ENCODE data around the gene UBTD1.
"Not testable (repeated sequence)": the region's sequence is repeated elsewhere in the genome, so short reads cannot be mapped to it uniquely, and the experiment has no call there.

Gene UBTD1

GRCh38 chr10:97522071-97522470, 23.3 kb downstream of the UBTD1 start:
- Histone ChIP-seq H3K9me3 (ENCODE audit: insufficient read depth, low read length) (no peaks in the 10 kb centered on the region), H3K27me3 (ENCODE audit: insufficient read depth, insufficient read length) (no peaks in the 10 kb centered on the region), H3K9ac (ENCODE audit: insufficient read length, low read depth) (no peak overlapping the region), H3K36me3 (ENCODE audit: insufficient read depth, insufficient read length, low read length) (no peaks in the 10 kb centered on the region), H3K4me3 (ENCODE audit: insufficient read length, low read depth) (no peak overlapping the region), H3K4me1 (ENCODE audit: insufficient read depth, insufficient read length) (peaks cover 13% of the 10 kb centered on the region)
- TF ChIP-seq YY1 (IDR thresholded peaks at IDR 0.05; ENCODE audit: insufficient read depth, insufficient read length): no peak
- no peak for TF ChIP-seq SUZ12 (IDR thresholded peaks at IDR 0.05; ENCODE audit: extremely low read depth, insufficient read depth, insufficient read length)
- TF ChIP-seq ZNF274 (IDR thresholded peaks at IDR 0.05; ENCODE audit: low read depth, low read length): no peak
- no peak for DNase-seq (ENCODE audit: low read depth, low spot score)

- Histone ChIP-seq H3K9ac (ENCODE audit: insufficient read length, low read depth) (no peak overlapping the region), H3K27me3 (ENCODE audit: insufficient read depth, insufficient read length) (no peaks in the 10 kb centered on the region), H3K9me3 (ENCODE audit: insufficient read depth, low read length) (no peaks in the 10 kb centered on the region), H3K4me1 (ENCODE audit: insufficient read depth, insufficient read length) (peaks cover 8% of the 10 kb centered on the region), H3K36me3 (ENCODE audit: insufficient read depth, insufficient read length, low read length) (no peaks in the 10 kb centered on the region), H3K4me3 (ENCODE audit: insufficient read length, low read depth) (no peak overlapping the region)
- TF ChIP-seq ZNF274 (IDR thresholded peaks at IDR 0.05; ENCODE audit: low read depth, low read length): no peak
- no peak for TF ChIP-seq SUZ12 (IDR thresholded peaks at IDR 0.05; ENCODE audit: extremely low read depth, insufficient read depth, insufficient read length)
- no peak for TF ChIP-seq YY1 (IDR thresholded peaks at IDR 0.05; ENCODE audit: insufficient read depth, insufficient read length)
- no peak for DNase-seq (ENCODE audit: low read depth, low spot score)
Measured at GRCh38 chr10:97522937-97523336, 24.2 kb downstream of the UBTD1 start.

DNA sequence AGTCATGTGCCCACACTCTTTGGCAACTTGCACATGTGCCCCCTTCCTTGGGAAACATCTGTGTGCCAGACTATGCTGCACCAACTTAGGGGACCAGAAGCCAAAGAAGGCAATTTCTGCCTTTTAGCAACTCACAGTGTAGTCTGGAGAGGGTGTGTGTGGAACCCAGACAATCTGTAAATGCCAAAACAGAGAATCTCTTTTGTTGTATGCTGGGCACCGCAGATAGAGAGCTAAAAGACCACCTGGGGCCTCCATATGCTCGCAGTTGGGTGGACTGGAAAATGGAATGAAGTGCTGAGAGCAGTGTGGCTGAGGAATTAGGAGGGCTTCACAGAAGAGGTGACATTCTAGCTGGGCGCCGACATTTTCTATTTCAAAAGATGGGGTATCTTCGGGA, 26.4 kb downstream of the UBTD1 start:
- Histone ChIP-seq H3K4me3 (ENCODE audit: insufficient read length, low read depth) (no peak overlapping the region), H3K4me1 (ENCODE audit: insufficient read depth, insufficient read length) (peaks cover 3% of the 10 kb centered on the region), H3K9ac (ENCODE audit: insufficient read length, low read depth) (no peak overlapping the region), H3K36me3 (ENCODE audit: insufficient read depth, insufficient read length, low read length) (no peaks in the 10 kb centered on the region), H3K27me3 (ENCODE audit: insufficient read depth, insufficient read length) (no peaks in the 10 kb centered on the region), H3K9me3 (ENCODE audit: insufficient read depth, low read length) (peaks cover 6% of the 10 kb centered on the region; the same call in 1 of the 2 replicates)
- DNase-seq (ENCODE audit: low read depth, low spot score): no peak
- TF ChIP-seq YY1 (IDR thresholded peaks at IDR 0.05; ENCODE audit: insufficient read depth, insufficient read length) (no peak), ZNF274 (IDR thresholded peaks at IDR 0.05; ENCODE audit: low read depth, low read length) (no peak), SUZ12 (IDR thresholded peaks at IDR 0.05; ENCODE audit: extremely low read depth, insufficient read depth, insufficient read length) (no peak)

DNA sequence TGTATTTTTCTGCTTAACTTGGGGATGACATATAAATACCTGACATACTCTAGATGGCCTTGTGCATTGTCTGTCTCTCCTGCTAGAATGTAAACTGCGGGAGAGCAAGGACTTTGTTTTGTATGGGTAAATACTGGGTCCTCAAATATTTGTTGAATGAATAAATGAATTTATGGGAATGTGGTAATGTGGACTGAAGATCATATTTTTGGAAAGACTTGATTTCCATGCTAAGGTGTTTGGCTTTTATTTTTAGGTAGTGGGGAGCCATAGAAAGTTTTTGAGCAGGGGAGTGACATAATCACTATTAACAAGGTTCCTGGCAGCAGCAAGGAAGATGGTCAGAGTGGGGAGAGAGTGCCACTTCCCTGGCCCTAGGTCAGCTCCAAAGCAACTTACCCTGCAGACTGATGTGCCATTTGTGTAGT, 27.0 kb downstream of the UBTD1 start:
- DNase-seq (ENCODE audit: low read depth, low spot score): no peak
- H3K4me1 ChIP-seq (ENCODE audit: insufficient read depth, insufficient read length): peaks cover 3% of the 10 kb centered on the region
- H3K36me3 ChIP-seq (ENCODE audit: insufficient read depth, insufficient read length, low read length): no peaks in the 10 kb centered on the region
- H3K9me3 ChIP-seq (ENCODE audit: insufficient read depth, low read length): peaks cover 6% of the 10 kb centered on the region; the same call in 1 of the 2 replicates
- no peak overlapping the region for H3K9ac ChIP-seq (ENCODE audit: insufficient read length, low read depth)
- no peak overlapping the region for H3K4me3 ChIP-seq (ENCODE audit: insufficient read length, low read depth)
- no peaks in the 10 kb centered on the region for H3K27me3 ChIP-seq (ENCODE audit: insufficient read depth, insufficient read length)
- no peak for TF ChIP-seq SUZ12 (IDR thresholded peaks at IDR 0.05; ENCODE audit: extremely low read depth, insufficient read depth, insufficient read length)

GRCh38 chr10:97528876-97529275, 30.2 kb downstream of the UBTD1 start:
- H3K36me3 ChIP-seq (ENCODE audit: insufficient read depth, insufficient read length, low read length); H3K27me3 ChIP-seq (ENCODE audit: insufficient read depth, insufficient read length); DNase-seq (ENCODE audit: low read depth, low spot score); H3K9me3 ChIP-seq (ENCODE audit: insufficient read depth, low read length); H3K4me3 ChIP-seq (ENCODE audit: insufficient read length, low read depth); H3K9ac ChIP-seq (ENCODE audit: insufficient read length, low read depth): not testable (repeated sequence)
- peaks cover 13% of the 10 kb centered on the region for H3K4me1 ChIP-seq (ENCODE audit: insufficient read depth, insufficient read length)

- DNase-seq (ENCODE audit: low read depth, low spot score): no peak
- H3K9me3 ChIP-seq (ENCODE audit: insufficient read depth, low read length): peaks cover 6% of the 10 kb centered on the region; the same call in 1 of the 2 replicates
- H3K36me3 ChIP-seq (ENCODE audit: insufficient read depth, insufficient read length, low read length): no peaks in the 10 kb centered on the region
- no peak overlapping the region for H3K9ac ChIP-seq (ENCODE audit: insufficient read length, low read depth)
- H3K4me3 ChIP-seq (ENCODE audit: insufficient read length, low read depth): no peak overlapping the region
- H3K27me3 ChIP-seq (ENCODE audit: insufficient read depth, insufficient read length): no peaks in the 10 kb centered on the region
- TF ChIP-seq SUZ12 (IDR thresholded peaks at IDR 0.05; ENCODE audit: extremely low read depth, insufficient read depth, insufficient read length) (no peak), YY1 (IDR thresholded peaks at IDR 0.05; ENCODE audit: insufficient read depth, insufficient read length) (no peak), ZNF274 (IDR thresholded peaks at IDR 0.05; ENCODE audit: low read depth, low read length) (no peak)
- peaks cover 17% of the 10 kb centered on the region for H3K4me1 ChIP-seq (ENCODE audit: insufficient read depth, insufficient read length)
Measured at GRCh38 chr10:97529685-97530465, 31.2 kb downstream of the UBTD1 start.

DNA sequence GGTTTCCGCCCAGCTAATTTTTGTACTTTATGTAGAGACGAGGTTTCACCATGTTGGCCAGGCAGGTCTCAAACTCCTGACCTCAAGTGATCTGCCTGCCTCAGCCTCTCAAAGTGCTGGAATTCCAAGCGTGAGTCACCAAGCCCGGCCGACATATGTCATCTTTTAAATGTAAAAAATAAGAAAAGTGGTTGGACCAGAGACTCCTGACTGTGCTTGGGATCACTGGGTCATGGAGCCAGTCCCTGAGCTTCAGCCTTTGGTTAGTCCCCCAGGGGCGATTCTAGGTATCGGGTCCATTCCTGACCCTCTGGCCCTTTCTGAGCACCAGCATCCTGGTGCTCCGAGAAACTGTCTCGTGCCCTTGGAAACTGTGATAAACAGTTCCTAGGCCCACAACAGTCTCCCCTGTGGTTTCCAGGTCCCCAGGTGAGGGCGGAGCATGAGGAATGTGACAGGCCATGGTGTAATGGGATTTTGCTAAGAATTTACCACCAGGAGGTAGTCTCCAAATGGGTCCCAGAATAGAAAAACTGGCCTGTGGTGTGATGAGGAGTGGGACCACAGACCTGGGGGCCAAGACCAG, 32.8 kb downstream of the UBTD1 start:
- no peaks in the 10 kb centered on the region for H3K27me3 ChIP-seq (ENCODE audit: insufficient read depth, insufficient read length)
- peaks cover 6% of the 10 kb centered on the region; the same call in 1 of the 2 replicates for H3K9me3 ChIP-seq (ENCODE audit: insufficient read depth, low read length)
- no peak overlapping the region for H3K4me3 ChIP-seq (ENCODE audit: insufficient read length, low read depth)
- no peaks in the 10 kb centered on the region for H3K36me3 ChIP-seq (ENCODE audit: insufficient read depth, insufficient read length, low read length)
- H3K4me1 ChIP-seq (ENCODE audit: insufficient read depth, insufficient read length): peaks cover 17% of the 10 kb centered on the region
- TF ChIP-seq SUZ12 (IDR thresholded peaks at IDR 0.05; ENCODE audit: extremely low read depth, insufficient read depth, insufficient read length) (no peak), YY1 (IDR thresholded peaks at IDR 0.05; ENCODE audit: insufficient read depth, insufficient read length) (no peak), ZNF274 (IDR thresholded peaks at IDR 0.05; ENCODE audit: low read depth, low read length) (no peak)
- DNase-seq (ENCODE audit: low read depth, low spot score): no peak
- no peak overlapping the region for H3K9ac ChIP-seq (ENCODE audit: insufficient read length, low read depth)
